HG03045 (cell line): ENCODE measurements around the gene RRBP1.
"Not testable (repeated sequence)": the region's sequence is repeated elsewhere in the genome, so short reads cannot be mapped to it uniquely, and the experiment has no call there.

Source experiments
- ATAC-seq: cut with Tn5 transposase; IDR thresholded peaks from one replicate; pipeline ENCODE4 v1.9.1; 2021; ENCODE audit warnings: mild to moderate bottlenecking, moderate library complexity; ENCODE audit not compliant: unreplicated experiment

RRBP1 gene

GRCh38 chr20:17708675-17709360 lies 26.8 kb upstream of the RRBP1 start:
- no peak for ATAC-seq

GRCh38 chr20:17707951-17708350 lies 25.9 kb upstream of the RRBP1 start:
- ATAC-seq: not testable (repeated sequence)

GRCh38 chr20:17706632-17707031 lies 24.6 kb upstream of the RRBP1 start:
- ATAC-seq: no peak

GRCh38 chr20:17705916-17706315 lies 23.9 kb upstream of the RRBP1 start:
- no peak for ATAC-seq

GRCh38 chr20:17704589-17705317 lies 22.7 kb upstream of the RRBP1 start:
- no peak for ATAC-seq

GRCh38 chr20:17701826-17702225 lies 19.8 kb upstream of the RRBP1 start:
- ATAC-seq: no peak

- no peak for ATAC-seq
Observed at GRCh38 chr20:17700637-17701036, 18.6 kb upstream of the RRBP1 start.

- no peak for ATAC-seq
Observed at GRCh38 chr20:17699931-17700351, 17.9 kb upstream of the RRBP1 start, which contains the start of gene BANF2. Gene BANF2, plus strand, starts transcription at chr20:17699966. Its CDS starts 25,060 bp downstream, at chr20:17725026.

- no peak for ATAC-seq
Observed at GRCh38 chr20:17698384-17698783, 16.3 kb upstream of the RRBP1 start.

- ATAC-seq: no peak
Observed at GRCh38 chr20:17697171-17697570, 15.1 kb upstream of the RRBP1 start.

GRCh38 chr20:17696287-17696686 lies 14.2 kb upstream of the RRBP1 start:
- ATAC-seq: no peak

- no peak for ATAC-seq
Observed at GRCh38 chr20:17694767-17695166, 12.7 kb upstream of the RRBP1 start.

- ATAC-seq: no peak
Observed at GRCh38 chr20:17693444-17694001, 11.5 kb upstream of the RRBP1 start.

GRCh38 chr20:17691758-17692157 lies 9.7 kb upstream of the RRBP1 start:
- no peak for ATAC-seq

- no peak for ATAC-seq
Observed at GRCh38 chr20:17690144-17690543, 8.1 kb upstream of the RRBP1 start.

- no peak for ATAC-seq
Observed at GRCh38 chr20:17688965-17689364, 6.9 kb upstream of the RRBP1 start.

GRCh38 chr20:17687800-17688199 lies 5.8 kb upstream of the RRBP1 start:
- ATAC-seq: no peak

GRCh38 chr20:17685168-17685567 lies 3.1 kb upstream of the RRBP1 start:
- no peak for ATAC-seq

- no peak for ATAC-seq
Observed at GRCh38 chr20:17684077-17684888, 2.2 kb upstream of the RRBP1 start.

GRCh38 chr20:17683218-17684076 lies 1.4 kb upstream of the RRBP1 start:
- ATAC-seq: no peak
